AML-193 (cell line): ENCODE results near the gene ZNF350.
A peak's percentile ranks its signal among the peaks of the same experiment; 100 is the strongest.
"Not testable (repeated sequence)": the region's sequence is repeated elsewhere in the genome, so short reads cannot be mapped to it uniquely, and the experiment has no call there.

Experiments used
- DNase-seq, 2 experiments: peaks; one replicate each; lab custom pipeline; 2025; lab: John Stamatoyannopoulos, UW

ZNF350 gene

DNA sequence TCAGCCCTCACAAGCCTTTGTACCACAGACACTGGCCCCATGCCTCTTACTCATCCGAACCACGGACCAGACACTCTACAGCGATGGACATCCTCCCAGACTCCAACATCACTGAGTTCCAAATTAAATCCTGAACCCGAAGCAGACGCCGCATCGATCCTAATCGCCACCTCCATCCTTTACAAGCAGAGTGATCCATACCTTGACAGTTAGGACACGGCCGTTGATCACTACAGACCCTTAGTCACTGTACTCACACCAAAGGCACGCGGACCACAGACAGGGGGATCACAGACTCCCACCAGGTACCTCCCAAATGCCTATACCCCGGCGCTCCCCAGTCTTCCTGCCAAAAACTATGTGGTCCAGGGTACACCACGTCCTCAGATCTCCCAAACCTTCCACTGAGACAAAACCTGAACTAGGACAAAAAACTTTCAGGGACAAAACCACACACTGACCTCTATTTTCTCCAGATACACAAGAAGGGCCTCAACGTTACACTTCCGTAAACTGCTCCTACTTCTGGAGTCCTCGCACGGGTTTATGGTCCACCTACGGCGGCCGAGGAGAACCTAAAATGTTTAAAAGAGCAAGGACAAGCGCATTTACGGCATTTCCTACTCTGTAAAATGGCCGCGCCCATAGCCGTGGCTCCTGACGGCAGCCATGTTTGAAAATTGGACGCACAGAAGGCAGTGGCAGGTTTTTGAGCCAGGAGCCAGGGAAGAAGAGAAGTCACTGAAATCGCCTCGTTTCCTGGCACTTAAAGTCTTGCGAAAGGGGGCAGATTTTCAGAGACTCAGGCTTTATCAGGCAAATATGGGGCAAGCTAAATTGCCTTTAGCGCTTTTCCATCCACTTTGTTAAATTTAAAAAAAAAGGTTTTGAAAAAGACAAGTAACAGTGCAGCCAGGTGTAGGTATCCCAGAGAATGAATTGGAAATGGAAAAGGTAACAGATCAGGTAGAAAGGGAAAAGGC lies at the start of gene ZNF350:
Gene ZNF350, minus strand, starts transcription at position 532 of the 983 bp plus-strand sequence. CDS start 12,480 bp downstream, outside the sequence.
- peak; percentile 93 to 96 for DNase-seq

DNA sequence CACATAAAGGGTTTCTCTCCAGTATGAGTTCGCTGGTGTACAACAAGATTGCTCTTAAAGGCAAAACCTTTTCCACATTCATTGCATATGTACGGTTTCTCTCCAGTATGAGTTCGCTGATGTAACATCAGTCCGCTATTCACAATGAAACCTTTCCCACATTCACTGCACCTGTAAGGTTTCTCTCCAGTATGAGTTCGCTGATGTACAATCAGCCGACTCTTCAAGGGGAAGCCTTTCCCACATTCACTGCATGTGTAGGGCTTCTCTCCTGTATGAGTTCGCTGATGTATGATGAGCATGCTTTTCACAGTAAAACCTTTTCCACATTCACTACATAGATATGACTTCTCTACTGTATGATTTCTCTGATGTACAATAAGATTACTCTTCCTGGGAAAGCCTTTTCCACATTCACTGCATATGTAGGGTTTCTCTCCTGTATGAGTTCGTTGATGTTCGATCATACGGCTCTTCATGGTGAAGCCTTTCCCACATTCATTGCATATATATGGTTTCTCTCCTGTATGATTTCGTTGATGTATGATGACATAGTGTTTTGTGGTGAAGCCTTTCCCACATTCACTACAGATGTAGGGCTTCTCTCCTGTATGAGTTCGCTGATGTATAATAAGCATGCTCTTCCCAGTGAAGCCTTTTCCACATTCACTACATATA lies 47.5 kb upstream of the ZNF350 start:
- DNase-seq, result no peak

DNA sequence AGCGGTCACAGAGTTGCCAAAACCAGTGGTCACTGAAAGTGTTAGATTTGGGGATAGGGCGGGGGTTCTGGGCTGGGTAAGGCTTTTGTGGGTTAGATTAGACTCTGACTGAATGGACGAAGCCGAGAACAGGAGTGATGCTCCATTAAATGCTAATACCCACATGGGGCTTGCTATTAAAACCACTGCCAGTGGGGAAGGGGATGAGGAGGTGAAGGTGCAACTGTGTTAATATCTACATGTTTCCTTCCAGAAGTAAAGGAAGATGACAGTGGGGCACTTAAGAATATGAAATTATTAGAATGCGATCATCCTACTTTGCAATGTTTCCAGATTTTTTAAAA lies 42.1 kb upstream of the ZNF350 start:
- no peak for DNase-seq

DNA sequence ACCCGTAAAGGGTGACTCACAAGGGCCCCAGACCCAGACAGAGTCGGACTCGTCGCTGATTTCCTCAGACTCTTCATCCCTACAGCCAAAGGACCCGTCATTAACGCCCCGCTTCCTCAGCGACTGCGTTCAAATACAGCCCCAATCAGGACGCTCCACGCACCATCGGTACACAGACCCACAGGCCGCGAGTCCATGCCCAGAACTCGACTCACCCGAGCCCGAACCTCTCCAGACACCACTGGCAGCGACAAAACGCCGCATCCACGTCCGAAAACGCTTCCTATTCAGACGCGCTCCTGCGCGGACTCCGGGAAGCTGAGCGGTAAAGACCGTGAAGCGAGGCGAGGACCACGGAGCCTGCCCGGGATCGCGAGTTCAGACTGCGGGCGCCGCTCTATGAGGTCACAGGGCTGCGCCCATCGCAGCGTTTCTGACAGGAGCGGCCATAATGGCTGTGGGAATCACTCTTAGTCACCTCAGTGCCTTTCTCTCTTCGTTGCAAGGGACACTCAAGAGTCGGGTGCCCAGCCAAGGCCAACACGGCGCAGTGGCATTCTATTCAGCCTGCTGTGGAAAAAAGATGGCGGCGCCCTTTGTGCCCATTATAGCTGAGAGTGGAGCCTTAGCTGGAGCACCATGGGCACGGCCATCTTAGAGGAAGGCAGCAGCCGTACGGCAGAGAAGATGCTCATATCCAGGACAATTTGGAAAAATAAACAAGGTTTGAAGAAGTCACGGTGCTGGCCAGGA lies 41.6 kb upstream of the ZNF350 start, which contains the start of gene ZNF614:
Gene ZNF614, minus strand, starts transcription at position 353 of the 753 bp plus-strand sequence. CDS start 2,634 bp downstream, outside the sequence.
- peak; percentile 81 to 91 for DNase-seq

DNA sequence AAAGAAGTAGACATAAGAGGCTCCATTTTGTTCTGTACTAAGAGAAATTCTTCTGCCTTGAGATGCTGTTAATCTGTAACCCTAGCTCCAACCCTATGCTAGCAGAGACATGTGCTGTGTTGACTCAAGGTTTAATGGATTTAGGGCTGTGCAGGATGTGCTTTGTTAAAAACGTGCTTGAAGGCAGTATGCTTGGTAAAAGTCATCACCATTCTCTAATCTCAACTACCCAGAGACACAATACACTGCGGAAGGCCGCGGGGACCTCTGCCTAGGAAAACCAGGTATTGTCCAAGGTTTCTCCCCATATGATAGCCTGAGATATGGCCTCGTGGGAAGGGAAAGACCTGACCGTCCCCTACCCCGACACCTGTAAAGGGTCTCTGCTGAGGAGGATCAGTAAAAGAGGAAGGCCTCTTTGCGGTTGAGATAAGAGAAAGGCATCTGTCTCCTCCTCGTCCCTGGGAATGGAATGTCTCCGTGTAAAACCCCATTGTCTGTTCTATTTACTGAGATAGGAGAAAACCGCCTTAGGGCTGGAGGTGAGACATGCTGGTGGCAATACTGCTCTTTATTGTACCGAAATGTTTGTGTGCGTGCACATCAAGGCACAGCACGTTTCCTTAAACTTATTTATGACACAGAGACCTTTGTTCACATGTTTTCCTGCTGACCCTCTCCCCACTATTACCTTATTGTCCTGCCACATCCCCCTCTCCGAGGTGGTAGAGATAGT lies 39.8 kb upstream of the ZNF350 start:
- not testable (repeated sequence) for DNase-seq

DNA sequence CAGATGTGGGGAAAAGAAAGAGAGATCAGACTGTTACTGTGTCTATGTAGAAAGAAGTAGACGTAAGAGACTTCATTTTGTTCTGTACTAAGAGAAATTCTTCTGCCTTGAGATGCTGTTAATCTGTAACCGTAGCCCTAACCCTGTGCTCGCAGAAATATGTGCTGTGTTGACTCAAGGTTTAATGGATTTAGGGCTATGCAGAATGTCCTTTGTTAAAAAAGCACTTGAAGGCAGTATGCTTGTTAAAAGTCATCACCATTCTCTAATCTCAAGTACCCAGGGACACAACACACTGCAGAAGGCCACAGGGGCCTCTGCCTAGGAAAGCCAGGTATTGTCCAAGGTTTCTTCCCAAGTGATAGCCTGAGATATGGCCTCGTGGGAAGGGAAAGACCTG lies 37.8 kb upstream of the ZNF350 start:
- DNase-seq, result not testable (repeated sequence)

DNA sequence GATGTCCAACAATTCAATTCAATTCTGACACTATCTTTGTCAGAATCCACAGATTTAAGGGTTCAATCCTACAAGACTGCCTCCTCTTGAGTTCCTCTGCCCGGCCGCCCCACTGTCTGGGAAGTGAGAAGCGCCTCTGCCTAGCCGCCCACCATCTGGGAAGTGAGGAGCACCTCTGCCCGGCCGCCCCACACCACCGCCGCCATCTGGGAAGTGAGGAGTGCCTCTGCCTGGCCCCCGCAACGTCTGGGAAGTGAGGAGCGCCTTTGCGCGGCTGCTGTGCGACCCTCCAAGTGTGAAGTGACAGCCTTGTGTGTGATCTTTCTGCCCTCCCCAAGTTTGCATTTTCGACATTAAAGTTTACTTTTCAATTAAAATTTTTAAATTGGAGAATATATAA lies 35.6 kb upstream of the ZNF350 start:
- no peak for DNase-seq

DNA sequence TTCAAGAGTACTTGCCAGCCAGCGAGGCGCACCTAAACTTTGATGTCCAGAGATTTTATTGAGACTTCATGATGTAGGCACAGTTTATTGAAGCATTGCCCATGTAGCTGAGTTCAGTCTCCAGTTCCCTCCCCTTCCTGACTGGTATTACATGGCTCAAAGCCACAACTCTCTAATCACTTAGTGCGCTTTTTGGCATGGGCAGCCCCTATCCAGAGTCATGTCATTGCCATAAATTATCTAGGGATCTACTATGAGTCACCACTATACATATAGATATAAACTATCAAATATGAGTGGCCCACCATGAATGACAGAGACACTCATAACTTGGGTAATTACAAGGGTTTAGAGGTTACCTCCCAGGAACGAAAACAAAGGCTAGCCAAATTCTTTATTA lies 33.9 kb upstream of the ZNF350 start:
- no peak for DNase-seq

DNA sequence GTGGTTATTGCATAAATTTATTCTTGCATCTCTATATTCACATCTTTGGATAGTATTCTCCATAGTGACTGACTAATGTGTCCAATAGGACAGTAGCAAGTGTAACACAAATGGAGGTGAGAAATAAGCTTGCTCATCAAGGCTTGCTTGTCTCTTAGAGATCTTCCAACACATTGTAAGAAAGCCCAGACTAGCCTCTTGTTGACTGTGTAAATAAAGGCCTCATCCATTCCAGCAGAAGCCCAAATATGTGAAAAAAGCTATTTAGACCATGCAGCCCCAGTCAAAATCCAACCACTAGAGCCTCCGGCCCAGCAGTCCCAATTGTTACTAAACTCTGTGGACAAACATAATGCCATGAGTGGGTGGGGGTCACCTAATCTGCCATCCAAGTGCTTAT lies 24.0 kb upstream of the ZNF350 start:
- no peak for DNase-seq

DNA sequence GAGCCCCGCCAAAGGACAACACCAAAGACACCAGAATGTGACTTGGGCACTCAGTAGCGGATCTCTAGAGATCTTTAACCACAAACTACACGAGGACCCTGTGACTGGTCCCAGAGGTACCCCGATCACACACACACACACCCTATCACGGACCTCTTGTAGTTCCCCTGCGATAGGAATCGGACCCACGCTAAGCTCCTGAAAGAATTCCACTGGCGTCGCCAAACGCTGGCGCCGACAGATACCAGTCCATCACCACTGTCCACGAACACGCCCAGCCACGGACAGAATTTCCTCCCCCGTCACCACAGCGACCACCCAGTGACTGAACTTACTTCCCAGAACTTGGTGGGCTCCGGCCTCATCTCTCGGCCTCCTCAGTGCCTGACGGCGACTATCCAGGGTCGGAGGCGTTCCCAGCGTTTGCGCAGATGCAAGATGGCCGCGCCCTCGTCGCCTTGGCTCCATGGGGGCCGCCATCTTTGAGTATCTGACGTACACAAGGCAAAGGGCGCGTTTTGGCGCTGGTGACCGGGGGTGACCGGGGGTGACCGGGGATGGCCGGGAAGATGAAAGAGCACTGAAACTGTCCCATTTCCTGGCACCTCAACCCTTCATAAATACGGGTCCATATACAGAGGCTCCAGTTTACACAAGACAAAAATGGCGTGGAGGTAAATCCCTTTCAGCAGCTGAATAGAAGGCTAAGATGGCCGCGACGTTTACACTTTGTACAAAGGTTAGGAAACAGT lies 21.3 kb upstream of the ZNF350 start, which contains the start of gene ZNF615:
Gene ZNF615, minus strand, starts transcription at position 406 of the 752 bp plus-strand sequence. CDS start 4,500 bp downstream, outside the sequence.
- peak; percentile 69 to 74 for DNase-seq

DNA sequence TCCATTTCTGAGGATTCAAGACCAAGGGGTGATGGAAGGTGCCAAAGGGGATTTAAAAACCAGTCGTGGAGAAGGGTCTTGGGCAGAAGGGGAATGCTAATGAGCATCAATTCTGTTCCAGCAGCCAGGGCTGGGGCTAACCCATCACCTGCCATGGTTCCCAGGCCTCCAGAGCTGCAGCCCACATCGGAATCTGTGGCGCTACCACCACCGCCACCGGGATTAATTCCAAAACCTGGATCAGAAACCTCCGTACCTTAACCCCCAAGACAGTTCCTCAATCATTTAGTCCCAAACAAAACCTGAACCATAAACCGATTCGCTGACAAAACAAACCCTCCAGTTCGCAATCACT lies 20.8 kb upstream of the ZNF350 start:
- DNase-seq, result no peak

DNA sequence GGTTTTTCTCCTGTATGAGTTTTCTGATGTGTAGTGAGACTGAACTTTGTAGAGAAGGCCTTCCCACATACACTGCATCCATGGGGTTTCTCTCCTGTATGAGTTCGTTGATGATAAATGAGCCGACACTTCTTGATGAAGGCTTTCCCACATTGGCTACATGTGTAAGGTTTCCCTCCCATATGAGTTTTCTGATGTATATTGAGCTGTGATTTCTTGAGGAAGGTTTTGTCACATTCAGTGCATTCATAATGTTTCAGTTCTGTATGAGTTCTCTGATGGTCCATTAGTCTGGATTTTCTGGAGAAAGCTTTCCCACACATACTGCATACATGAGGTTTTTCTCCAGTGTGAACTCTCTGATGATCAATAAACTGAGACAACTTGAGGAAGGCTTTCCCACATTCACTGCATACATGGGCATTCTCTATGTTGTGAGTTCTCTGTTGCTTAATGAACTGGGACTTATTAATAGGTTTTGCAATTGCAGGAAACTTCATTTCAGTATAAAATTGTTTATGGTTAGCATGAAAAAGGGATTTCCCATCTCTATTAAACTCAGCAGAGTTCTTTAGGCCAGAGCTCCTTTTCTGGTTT lies 7.5 kb upstream of the ZNF350 start:
- no peak for DNase-seq

DNA sequence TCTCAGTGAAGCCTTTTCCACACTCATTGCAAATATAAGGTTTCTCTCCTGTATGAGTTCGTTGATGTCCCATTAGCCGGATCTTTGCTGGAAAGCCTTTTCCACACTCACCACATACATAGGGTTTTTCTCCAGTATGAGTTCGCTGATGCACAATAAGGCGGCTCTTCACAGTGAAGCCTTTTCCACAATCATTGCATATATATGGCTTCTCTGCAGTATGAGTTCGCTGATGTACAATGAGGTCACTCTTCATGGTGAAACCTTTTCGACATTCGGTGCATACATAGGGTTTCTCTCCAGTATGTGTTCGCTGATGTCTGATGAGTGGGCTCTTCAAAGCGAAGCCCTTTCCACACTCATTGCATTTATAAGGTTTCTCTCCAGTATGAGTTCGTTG lies 6.8 kb upstream of the ZNF350 start:
- no peak for DNase-seq

DNA sequence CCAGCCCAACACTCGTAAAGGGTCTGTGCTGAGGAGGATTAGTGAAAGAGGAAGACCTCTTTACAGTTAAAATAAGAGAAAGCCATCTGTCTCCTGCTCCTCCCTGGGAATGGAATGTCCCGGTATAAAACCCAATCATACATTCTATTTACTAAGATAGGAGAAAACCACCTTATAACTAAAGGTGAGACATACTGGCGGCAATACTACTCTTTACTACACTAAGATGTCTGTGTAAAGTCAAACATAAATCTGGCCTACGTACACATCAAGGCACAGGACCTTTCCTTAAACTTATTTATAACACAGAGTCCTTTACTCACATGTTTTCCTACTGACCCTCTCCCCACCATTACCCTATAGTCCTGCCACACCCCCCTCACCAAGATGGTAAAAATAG lies 3.3 kb downstream of the ZNF350 start:
- DNase-seq, result no peak

DNA sequence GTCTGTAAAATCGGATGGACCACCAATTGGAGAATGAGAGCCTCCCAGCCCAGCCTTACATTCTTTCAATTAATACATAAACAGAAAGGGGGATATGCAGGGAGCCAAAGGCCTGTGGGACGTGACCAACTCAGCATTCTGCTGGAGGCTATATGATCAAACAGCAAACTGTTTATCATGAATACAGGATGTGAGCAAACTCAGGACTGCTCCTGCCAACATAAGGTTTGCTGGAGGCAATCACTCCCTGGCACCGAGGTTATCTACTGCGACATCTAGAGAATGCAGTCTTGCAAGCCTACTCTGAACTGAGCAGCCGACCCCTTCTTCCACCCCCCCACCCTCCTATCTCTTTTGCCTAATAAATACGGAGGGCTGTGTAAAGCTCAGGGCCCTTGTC lies 5.7 kb downstream of the ZNF350 start:
- not testable (repeated sequence) for DNase-seq

DNA sequence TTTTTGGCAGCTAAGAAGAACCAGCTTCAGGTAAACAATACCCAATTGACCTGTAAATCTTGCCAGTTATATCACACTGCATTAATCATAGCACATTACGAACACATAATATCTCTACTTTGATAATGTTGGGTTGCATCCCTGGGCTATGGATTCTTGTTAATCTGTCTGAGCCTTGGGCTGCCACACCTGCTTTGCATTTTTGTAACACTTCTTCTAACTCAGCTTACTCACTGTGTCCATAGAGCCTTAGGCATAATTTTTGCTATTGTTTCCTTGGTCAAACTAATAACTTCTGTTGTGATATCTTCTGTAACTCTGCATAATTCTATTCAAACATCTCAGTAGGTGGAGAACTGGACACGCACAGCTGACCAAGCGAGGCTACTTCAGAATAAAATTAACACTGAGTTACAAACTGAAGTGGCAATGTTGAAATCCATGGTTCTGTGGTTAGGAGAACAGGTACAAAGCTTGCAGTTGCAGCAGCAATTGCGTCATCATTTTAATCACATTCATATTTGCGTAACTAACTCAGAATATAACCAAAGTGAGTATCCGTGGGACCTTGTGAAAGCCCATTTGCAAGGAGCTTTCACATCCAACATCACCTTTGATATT lies 6.4 kb downstream of the ZNF350 start:
- DNase-seq, result peak; percentile 76 to 77

DNA sequence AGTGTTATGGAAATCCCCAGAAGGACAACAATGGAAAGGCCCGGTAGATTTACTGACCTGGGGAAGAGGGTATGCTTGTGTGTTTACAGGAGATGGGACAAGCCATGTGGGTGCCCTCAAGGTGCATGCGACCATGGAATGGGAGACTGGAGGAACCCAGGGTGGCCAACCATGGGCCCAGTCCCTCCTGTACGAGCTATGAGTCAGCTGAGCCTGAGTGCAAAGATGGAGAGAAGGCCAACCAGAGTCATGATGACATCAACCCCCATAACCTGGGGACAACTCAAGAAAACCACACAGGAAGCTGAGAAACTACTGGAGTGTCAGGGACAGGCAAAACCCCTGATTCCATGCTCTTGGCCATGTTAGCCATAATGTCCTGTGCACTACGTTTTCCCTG lies 7.8 kb downstream of the ZNF350 start:
- no peak for DNase-seq

DNA sequence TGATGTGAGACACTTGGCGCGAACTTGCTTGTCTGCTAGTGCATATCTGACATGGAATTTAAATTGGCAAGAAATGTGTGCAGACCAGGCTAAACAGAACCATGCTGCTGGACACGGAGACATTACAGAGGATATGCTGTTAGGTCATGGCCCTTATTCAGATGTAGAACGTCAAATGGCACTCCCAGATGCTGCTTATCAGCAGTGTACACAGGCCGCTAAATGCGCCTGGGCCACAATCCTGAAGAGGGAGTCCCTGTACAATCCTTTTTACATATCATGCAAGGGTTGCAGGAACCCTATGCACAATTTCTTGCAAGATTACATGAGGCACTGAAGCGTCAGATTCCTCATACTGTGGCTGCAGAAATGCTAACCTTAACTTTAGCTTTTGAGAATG lies 9.3 kb downstream of the ZNF350 start:
- no peak for DNase-seq

DNA sequence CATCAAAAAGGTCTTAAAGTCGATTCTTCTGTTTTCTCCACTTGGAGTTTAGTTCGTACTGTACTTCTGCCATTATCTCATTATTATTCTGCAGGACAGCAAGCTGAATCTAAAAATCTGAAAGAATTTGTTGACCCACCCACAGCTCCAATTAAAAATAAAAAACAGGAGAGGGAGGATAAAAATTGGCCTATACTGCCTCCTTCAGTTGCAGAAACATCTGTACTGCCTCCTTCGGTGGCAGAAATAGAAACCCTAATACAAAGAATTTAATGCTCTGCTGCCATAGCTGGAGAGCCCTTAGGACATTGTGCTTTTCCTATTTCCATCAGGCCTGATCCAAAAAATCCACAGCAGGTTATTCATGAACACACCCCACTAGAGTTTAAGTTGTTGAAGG lies 9.8 kb downstream of the ZNF350 start:
- DNase-seq, result no peak

DNA sequence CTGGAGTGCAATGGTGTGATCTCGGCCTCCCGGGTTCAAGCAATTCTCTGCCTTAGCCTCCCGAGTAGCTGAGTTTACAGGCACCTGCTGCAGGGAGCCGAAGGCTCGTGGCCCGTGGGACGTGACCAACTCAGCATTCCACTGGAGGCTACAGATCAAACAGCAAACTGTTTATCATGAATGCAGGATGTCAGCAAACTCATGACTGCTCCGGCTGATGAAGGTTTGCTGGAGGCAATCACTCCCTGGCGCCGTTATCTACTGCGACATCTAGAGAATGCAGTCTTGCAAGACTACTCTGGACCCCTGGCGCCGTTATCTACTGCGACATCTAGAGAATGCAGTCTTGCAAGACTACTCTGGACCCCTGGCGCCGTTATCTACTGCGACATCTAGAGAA lies 10.9 kb downstream of the ZNF350 start:
- not testable (repeated sequence) for DNase-seq
